K562 (cell line): ENCODE data around the gene TRIM69.

Experiments used
- EHMT2 ChIP-seq: fragments of 450-650 bp; IDR thresholded peaks from 2 replicates; pipeline ENCODE4 v1.6.1; 2018; ENCODE audit warnings: antibody characterized with exemption
- KDM4B ChIP-seq, 2 experiments: fragments of 450-650 bp in 1 of 2; sonication (generic) in 1 of 2; IDR thresholded peaks; 2 replicates each; pipeline ENCODE4 v1.6.1; 2016 to 2017; ENCODE audit warnings: borderline replicate concordance in 2 of 2, antibody characterized with exemption in 1 of 2, low read depth in 1 of 2, mild to moderate bottlenecking in 1 of 2
- POLR2AphosphoS5 ChIP-seq: IDR thresholded peaks from 2 replicates; pipeline ENCODE4 v1.6.1; 2011; ENCODE audit warnings: mild to moderate bottlenecking, low read depth, low read length, moderate library complexity; ENCODE audit not compliant: control insufficient read depth, insufficient read depth
- SPI1 ChIP-seq: IDR thresholded peaks from 2 replicates; pipeline ENCODE4 v1.6.1; 2011; ENCODE audit warnings: low read depth, low read length, control low read depth, borderline replicate concordance
- TAF9B ChIP-seq: fragments of 450-650 bp; IDR thresholded peaks from 2 replicates; pipeline ENCODE4 v1.6.1; 2018; ENCODE audit warnings: mild to moderate bottlenecking; ENCODE audit not compliant: partially characterized antibody
- ZBTB1 ChIP-seq: sonication (generic); formaldehyde crosslinking; IDR thresholded peaks from 2 replicates; pipeline ENCODE4 v1.8.1; 2023; ENCODE audit warnings: missing genetic modification reagents, low read depth, mild to moderate bottlenecking, borderline replicate concordance
- ZBTB11 ChIP-seq, 3 experiments: fragments of 200-800 bp in 1 of 3; fragments of 250-450 bp in 1 of 3; fragments of 450-650 bp in 1 of 3; sonication (Bioruptor Pico) in 1 of 3; sonication (Bioruptor generic) in 1 of 3; formaldehyde crosslinking in 1 of 3; IDR thresholded peaks; 2 replicates each; pipeline versions ENCODE4 v1.6.1 to v1.8.0; 2016 to 2022; ENCODE audit warnings: mild to moderate bottlenecking in 2 of 3, missing genetic modification characterization in 2 of 3, missing compliant biosample characterization in 1 of 3, moderate library complexity in 1 of 3
- ZC3H4 ChIP-seq: sonication (generic); formaldehyde crosslinking; IDR thresholded peaks from 2 replicates; pipeline ENCODE4 v1.9.0; 2021; ENCODE audit warnings: missing genetic modification reagents, borderline replicate concordance
- TF ChIP-seq, protein P1 (sequence below), 3 experiments: IDR thresholded peaks in 2 of 3; conservative IDR thresholded peaks in 1 of 3; 2 replicates each; pipeline ENCODE4 v1.5.1; 2011 to 2012; ENCODE audit warnings: low read length in 3 of 3, mild to moderate bottlenecking in 3 of 3, control low read depth in 2 of 3, improper control_type of control experiment in 1 of 3, inconsistent platforms in 1 of 3, low read depth in 1 of 3, mixed read lengths in 1 of 3, moderate library complexity in 1 of 3; ENCODE audit not compliant: insufficient read depth in 2 of 3

GRCh38 chr15:44794072-44794471, 57.7 kb downstream of the TRIM69 start:
- no peak for TF ChIP-seq KDM4B (IDR thresholded peaks at IDR 0.05; ENCODE audit: borderline replicate concordance in 2 of 2, low read depth in 1 of 2)
- TF ChIP-seq EHMT2 = no peak
- TF ChIP-seq, protein P1, sequence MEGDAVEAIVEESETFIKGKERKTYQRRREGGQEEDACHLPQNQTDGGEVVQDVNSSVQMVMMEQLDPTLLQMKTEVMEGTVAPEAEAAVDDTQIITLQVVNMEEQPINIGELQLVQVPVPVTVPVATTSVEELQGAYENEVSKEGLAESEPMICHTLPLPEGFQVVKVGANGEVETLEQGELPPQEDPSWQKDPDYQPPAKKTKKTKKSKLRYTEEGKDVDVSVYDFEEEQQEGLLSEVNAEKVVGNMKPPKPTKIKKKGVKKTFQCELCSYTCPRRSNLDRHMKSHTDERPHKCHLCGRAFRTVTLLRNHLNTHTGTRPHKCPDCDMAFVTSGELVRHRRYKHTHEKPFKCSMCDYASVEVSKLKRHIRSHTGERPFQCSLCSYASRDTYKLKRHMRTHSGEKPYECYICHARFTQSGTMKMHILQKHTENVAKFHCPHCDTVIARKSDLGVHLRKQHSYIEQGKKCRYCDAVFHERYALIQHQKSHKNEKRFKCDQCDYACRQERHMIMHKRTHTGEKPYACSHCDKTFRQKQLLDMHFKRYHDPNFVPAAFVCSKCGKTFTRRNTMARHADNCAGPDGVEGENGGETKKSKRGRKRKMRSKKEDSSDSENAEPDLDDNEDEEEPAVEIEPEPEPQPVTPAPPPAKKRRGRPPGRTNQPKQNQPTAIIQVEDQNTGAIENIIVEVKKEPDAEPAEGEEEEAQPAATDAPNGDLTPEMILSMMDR (IDR thresholded peaks at IDR 0.05 in 2 of 3, conservative IDR thresholded peaks at IDR 0.05 in 1 of 3; ENCODE audit: insufficient read depth in 2 of 3, low read depth in 1 of 3, low read length in 3 of 3) = no peak
- TF ChIP-seq ZC3H4 (CRISPR knock-in tag) = no peak
- no peak for TF ChIP-seq ZBTB1 (CRISPR knock-in tag)
- TF ChIP-seq ZBTB11 (CRISPR knock-in tag; IDR thresholded peaks at IDR 0.05) = no peak
- no peak for TF ChIP-seq POLR2AphosphoS5
- TF ChIP-seq SPI1 = no peak
- TF ChIP-seq TAF9B = no peak
